ENCODE results near the gene RSBN1L.
A peak's percentile ranks its signal among the peaks of the same experiment; 100 is the strongest.
"Not testable (repeated sequence)": the region's sequence is repeated elsewhere in the genome, so short reads cannot be mapped to it uniquely, and the experiment has no call there.

Gene RSBN1L

GRCh38 chr7:77696057-77696642 lies at the start of gene RSBN1L:
Gene RSBN1L, plus strand, starts transcription at chr7:77696459. Its CDS starts 11 bp downstream, at chr7:77696470.
- DNase-seq: peak; percentile 98

GRCh38 chr7:77648742-77649338 lies 47.4 kb upstream of the RSBN1L start:
- DNase-seq: no peak

- DNase-seq: no peak
Measured at GRCh38 chr7:77649716-77650349, 46.4 kb upstream of the RSBN1L start.

GRCh38 chr7:77651575-77652162 lies 44.6 kb upstream of the RSBN1L start:
- DNase-seq: peak; percentile 38

- not testable (repeated sequence) for DNase-seq
Measured at GRCh38 chr7:77652826-77653225, 43.4 kb upstream of the RSBN1L start.

GRCh38 chr7:77653572-77653971 lies 42.7 kb upstream of the RSBN1L start:
- no peak for DNase-seq

GRCh38 chr7:77655356-77655755 lies 40.9 kb upstream of the RSBN1L start:
- no peak for DNase-seq

GRCh38 chr7:77655836-77656455 lies 40.3 kb upstream of the RSBN1L start:
- no peak for DNase-seq

GRCh38 chr7:77657427-77658224 lies 38.6 kb upstream of the RSBN1L start:
- DNase-seq: peak; percentile 73

- DNase-seq: no peak
Measured at GRCh38 chr7:77658928-77659327, 37.3 kb upstream of the RSBN1L start.

GRCh38 chr7:77661816-77662215 lies 34.4 kb upstream of the RSBN1L start:
- DNase-seq: no peak

GRCh38 chr7:77662869-77663268 lies 33.4 kb upstream of the RSBN1L start:
- DNase-seq: no peak

- DNase-seq: no peak
Measured at GRCh38 chr7:77664715-77665114, 31.5 kb upstream of the RSBN1L start.

GRCh38 chr7:77665161-77665560 lies 31.1 kb upstream of the RSBN1L start:
- DNase-seq: no peak

- peak; percentile 8 for DNase-seq
Measured at GRCh38 chr7:77667459-77668086, 28.7 kb upstream of the RSBN1L start.

GRCh38 chr7:77674878-77675277 lies 21.4 kb upstream of the RSBN1L start:
- no peak for DNase-seq

GRCh38 chr7:77679608-77680007 lies 16.7 kb upstream of the RSBN1L start:
- DNase-seq: no peak

GRCh38 chr7:77680266-77680665 lies 16.0 kb upstream of the RSBN1L start:
- DNase-seq: no peak

GRCh38 chr7:77684030-77684429 lies 12.2 kb upstream of the RSBN1L start:
- DNase-seq: no peak

- DNase-seq: no peak
Measured at GRCh38 chr7:77685233-77685632, 11.0 kb upstream of the RSBN1L start.

GRCh38 chr7:77687100-77687746 lies 9.0 kb upstream of the RSBN1L start:
- no peak for DNase-seq

GRCh38 chr7:77687747-77688144 lies 8.5 kb upstream of the RSBN1L start:
- no peak for DNase-seq
